Mesothelial cell of epicardium (in vitro differentiated cells): ENCODE results near the gene SMG7. TPM values are rescaled to one million over a fixed set of nuclear protein-coding genes. Genes with fewer than 3 reads are reported as not detected.
A peak's percentile ranks its signal among the peaks of the same experiment; 100 is the strongest.

Experiments used
- DNase-seq, 2 experiments: peaks; one replicate each; pipeline ENCODE4 v3.0.0; 2021; ENCODE audit warnings: low spot score in 2 of 2; ENCODE audit not compliant: unreplicated experiment in 2 of 2
- H3K27ac Mint-ChIP-seq: 2 replicates; pipeline ENCODE4 v1.8.0; 2021; ENCODE audit warnings: mixed read lengths
- H3K27me3 Mint-ChIP-seq: 2 replicates; pipeline ENCODE4 v1.8.0; 2021; ENCODE audit warnings: low read depth, mixed read lengths
- H3K36me3 Mint-ChIP-seq: 2 replicates; pipeline ENCODE4 v1.8.0; 2021; ENCODE audit warnings: mixed read lengths
- H3K4me1 Mint-ChIP-seq: 2 replicates; pipeline ENCODE4 v1.8.0; 2021; ENCODE audit warnings: mixed read lengths
- H3K4me3 Mint-ChIP-seq: 2 replicates; pipeline ENCODE4 v1.8.0; 2021; ENCODE audit warnings: mild to moderate bottlenecking, moderate library complexity, mixed read lengths
- H3K9me3 Mint-ChIP-seq: 2 replicates; pipeline ENCODE4 v1.8.0; 2021; ENCODE audit warnings: mixed read lengths
- total RNA-seq: library from RNA; stranded (reverse); gene quantifications from 3 replicates; pipeline ENCODE4 v1.2.1, GENCODE V29; 2021
- TF ChIP-seq, protein P1 (sequence below): fragments of 200-600 bp; sonication (generic); IDR thresholded peaks from one replicate; pipeline ENCODE4 v1.5.0; 2021; ENCODE audit warnings: antibody characterized with exemption; ENCODE audit not compliant: unreplicated experiment

The SMG7 gene
- total RNA-seq, 1 donor from 2014 or later = 60.6 TPM

- Mint-ChIP-seq H3K9me3 (no peaks in the 10 kb centered on the region), H3K27ac (peak overlapping the region; percentile 100), H3K27me3 (no peaks in the 10 kb centered on the region), H3K4me3 (peak overlapping the region; percentile 93), H3K36me3 (no peaks in the 10 kb centered on the region), H3K4me1 (peaks cover 21% of the 10 kb centered on the region)
- TF ChIP-seq, protein P1, sequence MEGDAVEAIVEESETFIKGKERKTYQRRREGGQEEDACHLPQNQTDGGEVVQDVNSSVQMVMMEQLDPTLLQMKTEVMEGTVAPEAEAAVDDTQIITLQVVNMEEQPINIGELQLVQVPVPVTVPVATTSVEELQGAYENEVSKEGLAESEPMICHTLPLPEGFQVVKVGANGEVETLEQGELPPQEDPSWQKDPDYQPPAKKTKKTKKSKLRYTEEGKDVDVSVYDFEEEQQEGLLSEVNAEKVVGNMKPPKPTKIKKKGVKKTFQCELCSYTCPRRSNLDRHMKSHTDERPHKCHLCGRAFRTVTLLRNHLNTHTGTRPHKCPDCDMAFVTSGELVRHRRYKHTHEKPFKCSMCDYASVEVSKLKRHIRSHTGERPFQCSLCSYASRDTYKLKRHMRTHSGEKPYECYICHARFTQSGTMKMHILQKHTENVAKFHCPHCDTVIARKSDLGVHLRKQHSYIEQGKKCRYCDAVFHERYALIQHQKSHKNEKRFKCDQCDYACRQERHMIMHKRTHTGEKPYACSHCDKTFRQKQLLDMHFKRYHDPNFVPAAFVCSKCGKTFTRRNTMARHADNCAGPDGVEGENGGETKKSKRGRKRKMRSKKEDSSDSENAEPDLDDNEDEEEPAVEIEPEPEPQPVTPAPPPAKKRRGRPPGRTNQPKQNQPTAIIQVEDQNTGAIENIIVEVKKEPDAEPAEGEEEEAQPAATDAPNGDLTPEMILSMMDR = no peak
- peak; percentile 47 to 78 for DNase-seq
These were observed 1.9 kb upstream of the SMG7 start for GRCh38 chr1:183470147-183470960.

DNA sequence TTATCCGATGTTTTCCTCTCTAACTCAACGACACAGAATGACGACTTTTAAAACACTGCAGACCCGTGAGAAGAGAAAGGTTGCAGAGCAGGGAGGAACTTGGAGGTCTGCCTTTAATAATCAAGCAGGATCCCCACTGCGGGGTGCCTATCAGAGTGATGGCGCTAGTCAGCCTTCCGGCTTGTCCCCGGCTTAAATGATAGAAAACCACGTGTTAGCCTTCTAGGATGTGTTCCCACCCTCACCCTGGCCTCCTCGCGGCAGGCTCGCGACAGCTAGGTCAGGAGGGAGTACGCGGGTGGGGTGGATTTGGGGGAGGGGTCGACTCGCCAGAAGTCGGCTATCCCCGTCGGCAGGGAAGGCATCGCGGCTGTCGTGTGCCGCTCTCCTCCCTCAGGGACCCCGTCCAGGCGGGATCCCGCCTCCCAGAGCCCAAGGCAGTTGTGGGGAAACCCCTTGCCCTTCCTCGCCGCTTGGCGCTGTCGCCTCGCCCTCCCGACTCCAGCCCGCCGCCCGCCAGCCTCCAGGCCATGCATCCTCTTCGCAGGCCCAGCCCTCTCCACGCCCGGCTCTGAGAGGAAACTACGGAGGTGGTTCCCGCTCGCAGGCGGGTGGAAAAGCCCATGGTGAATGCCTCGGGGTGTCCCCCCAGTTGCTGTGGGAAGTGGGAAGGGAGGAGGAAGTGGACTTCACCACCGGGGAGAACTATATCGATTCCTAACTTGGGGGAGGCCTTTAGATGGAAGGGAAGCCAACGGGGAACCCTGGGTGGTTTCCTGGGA lies 1.1 kb upstream of the SMG7 start:
- Mint-ChIP-seq H3K27ac (peak overlapping the region; percentile 100), H3K9me3 (no peaks in the 10 kb centered on the region), H3K4me3 (peak overlapping the region; percentile 93), H3K4me1 (peaks cover 21% of the 10 kb centered on the region), H3K36me3 (no peaks in the 10 kb centered on the region), H3K27me3 (no peaks in the 10 kb centered on the region)
- TF ChIP-seq, protein P1 = no peak
- peak; percentile 62 to 84 for DNase-seq

GRCh38 chr1:183471743-183472487 lies 384 bp upstream of the SMG7 start:
- H3K4me1 Mint-ChIP-seq = peaks cover 21% of the 10 kb centered on the region
- peak overlapping the region; percentile 93 for H3K4me3 Mint-ChIP-seq
- no peaks in the 10 kb centered on the region for H3K36me3 Mint-ChIP-seq
- peak overlapping the region; percentile 100 for H3K27ac Mint-ChIP-seq
- no peaks in the 10 kb centered on the region for H3K9me3 Mint-ChIP-seq
- H3K27me3 Mint-ChIP-seq = no peaks in the 10 kb centered on the region
- TF ChIP-seq, protein P1 = no peak
- peak; percentile 95 to 97 for DNase-seq

- peaks cover 22% of the 10 kb centered on the region for H3K4me1 Mint-ChIP-seq
- H3K27me3 Mint-ChIP-seq = no peaks in the 10 kb centered on the region
- TF ChIP-seq, protein P1 = no peak
- H3K4me3 Mint-ChIP-seq = peak overlapping the region; percentile 93
- no peak for DNase-seq
- no peaks in the 10 kb centered on the region for H3K36me3 Mint-ChIP-seq
- no peaks in the 10 kb centered on the region for H3K9me3 Mint-ChIP-seq
- H3K27ac Mint-ChIP-seq = peak overlapping the region; percentile 100
These were observed 878 bp downstream of the SMG7 start for GRCh38 chr1:183473217-183473536.

GRCh38 chr1:183476081-183476480 lies 3.8 kb downstream of the SMG7 start:
- Mint-ChIP-seq H3K9me3 (no peaks in the 10 kb centered on the region), H3K27me3 (no peaks in the 10 kb centered on the region), H3K4me3 (no peak overlapping the region), H3K4me1 (peaks cover 42% of the 10 kb centered on the region), H3K27ac (no peak overlapping the region), H3K36me3 (no peaks in the 10 kb centered on the region)
- DNase-seq = no peak
- TF ChIP-seq, protein P1 = no peak
